ENCODE results near the gene ATAD3C.

DNA sequence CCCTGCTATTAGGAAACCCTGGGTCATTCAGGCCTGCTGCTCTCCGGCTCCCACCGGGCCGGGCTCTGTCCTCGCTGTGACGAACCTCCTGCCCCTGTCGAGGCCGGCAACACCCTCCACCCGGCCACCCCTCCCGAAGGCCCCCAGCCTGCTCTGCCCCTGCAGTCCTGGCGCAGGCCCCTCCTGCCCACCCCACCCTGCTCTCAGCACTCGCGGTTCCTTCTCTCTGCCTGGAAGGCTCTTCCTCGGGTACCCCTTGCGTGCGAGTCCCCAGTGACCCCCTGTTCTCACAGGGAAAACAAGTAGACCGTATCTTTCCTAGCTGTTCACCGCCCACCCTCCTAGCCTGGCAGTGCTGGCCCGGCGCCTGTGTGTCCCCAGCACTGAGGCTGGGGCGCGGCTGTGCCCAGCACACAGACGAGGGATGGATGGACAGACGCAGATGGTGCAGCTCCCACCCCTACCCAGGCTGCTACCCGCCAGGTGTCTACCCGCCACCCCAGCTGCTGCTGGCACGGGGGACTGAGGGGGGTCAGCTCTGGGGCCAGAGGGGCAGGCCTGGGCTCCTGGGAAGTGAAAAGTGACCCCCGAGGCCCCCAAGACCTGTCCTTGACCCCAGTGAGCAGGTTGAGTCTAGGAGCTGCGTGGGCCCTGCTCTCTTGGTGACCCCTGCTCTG lies 17.1 kb upstream of the ATAD3C start:
- no peak for TF ChIP-seq CTCF (IDR thresholded peaks at IDR 0.05)
- no peak for TF ChIP-seq POLR2A (IDR thresholded peaks at IDR 0.05)
- no peak for TF ChIP-seq POLR2AphosphoS5 (IDR thresholded peaks at IDR 0.05)
